GM12801 (cell line): ENCODE results near the gene ELP4.

Experiments used
- CTCF ChIP-seq: IDR thresholded peaks from one replicate; pipeline ENCODE4 v1.5.1; 2011; ENCODE audit warnings: control low read depth; ENCODE audit not compliant: insufficient read length; ENCODE audit errors: extremely low read depth

The ELP4 gene

DNA sequence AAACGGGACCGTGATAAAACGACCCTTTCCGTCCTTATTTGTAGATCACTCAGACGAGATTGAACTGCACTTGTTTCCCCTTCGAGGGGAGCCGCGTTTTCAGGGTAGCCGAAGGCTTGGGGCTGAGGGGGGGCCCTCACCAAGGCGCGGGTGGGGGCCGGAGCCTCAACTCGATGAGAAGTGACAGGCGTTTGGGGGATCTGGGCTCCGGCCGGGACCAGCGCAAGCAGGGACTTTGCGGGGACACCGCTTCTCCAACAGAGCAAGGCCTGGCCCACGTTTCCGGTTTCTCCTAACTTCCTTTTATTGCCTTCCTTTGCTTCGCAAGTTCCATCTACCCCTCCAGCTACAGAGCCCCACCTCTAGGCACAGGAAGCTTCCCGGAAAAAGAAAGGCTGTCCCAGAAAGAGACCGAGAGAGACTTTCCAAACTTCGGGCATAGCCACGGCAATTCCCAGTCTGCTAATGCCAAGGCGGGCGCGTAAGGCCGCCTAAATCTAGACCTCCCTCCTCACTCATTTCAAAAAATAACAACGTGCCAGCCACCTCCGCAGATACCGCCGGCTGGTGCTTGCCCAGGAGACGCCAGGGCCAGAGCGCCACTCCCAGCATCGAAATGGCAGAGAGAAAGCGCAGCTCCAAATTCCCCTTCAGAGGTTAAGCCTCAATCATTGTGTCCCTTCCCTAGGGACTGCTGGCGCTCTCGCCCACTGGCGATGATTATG, 294.9 kb downstream of the ELP4 start:
- TF ChIP-seq CTCF: no peak

DNA sequence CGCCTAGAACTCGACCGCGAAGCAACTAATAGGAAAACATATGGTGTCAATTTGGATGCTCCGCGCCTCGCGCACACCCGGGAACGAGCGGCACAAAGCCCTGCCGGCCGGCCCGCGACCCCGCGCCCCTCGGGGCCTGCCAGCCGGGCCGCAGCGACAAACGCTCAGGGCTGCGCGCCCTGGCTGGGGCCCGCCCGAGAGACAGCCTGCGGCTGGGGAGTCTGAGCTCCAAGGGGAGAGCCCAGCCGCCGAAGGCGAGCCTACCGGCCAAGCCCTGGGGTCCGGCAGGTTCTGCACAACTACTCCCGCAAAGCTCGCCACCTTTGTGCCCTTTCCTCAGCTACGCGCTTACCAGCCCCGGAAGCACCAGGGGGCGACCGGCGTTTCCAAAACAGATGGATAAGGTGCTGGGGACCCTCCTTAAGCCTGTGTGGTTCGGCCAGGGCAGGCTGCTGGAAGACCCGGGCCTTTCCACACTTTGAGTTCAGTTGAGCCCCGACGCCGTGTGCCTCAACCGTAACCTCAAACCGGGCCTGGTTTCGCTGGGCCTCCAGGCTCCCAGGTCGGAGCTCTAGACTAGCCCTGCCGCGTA, 295.6 kb downstream of the ELP4 start:
- TF ChIP-seq CTCF: no peak

- no peak for TF ChIP-seq CTCF
Measured at GRCh38 chr11:31805629-31806185, 296.1 kb downstream of the ELP4 start.

- no peak for TF ChIP-seq CTCF
Measured at GRCh38 chr11:31806186-31806927, 296.8 kb downstream of the ELP4 start.

DNA sequence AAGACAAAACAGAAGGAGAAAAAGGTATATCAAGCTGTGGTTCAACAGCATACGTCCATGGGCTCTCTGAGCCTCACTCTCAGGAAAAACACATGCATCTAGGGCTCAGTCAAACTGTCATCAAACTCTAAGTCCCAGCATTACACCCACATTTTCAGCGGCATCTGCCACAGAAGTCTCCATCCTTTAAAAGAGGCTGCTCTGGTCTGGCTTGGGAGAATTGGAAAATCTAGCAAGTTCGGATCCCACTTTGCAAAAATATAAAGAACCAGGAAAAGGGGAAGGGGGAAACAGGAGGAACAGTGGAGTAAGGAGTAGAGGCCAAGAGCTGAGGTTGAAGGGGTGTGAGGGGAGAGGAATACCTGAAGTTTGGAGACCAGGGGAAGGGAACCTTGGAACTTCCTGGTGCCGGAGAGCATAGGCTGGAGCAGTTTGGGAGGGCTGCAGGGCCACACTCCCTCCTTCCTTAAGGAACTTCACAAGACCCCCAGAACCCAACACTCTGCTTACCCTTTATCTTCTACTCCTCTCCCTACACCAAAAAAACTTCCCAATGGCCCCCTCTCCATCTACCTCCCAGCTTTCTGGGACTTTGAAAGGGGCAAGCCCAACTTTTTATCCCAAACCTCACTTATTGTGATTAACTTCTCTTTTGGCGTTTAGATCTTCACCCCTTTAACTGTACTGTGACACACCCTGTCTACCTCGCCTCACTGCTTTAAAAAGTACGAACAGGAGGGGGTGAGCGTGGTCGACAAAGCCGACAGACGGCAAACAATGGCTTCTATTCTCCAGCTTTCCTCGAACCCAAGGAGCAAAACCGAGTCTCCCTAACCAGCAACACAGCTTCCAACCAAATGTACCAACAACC, 297.6 kb downstream of the ELP4 start:
- no peak for TF ChIP-seq CTCF

DNA sequence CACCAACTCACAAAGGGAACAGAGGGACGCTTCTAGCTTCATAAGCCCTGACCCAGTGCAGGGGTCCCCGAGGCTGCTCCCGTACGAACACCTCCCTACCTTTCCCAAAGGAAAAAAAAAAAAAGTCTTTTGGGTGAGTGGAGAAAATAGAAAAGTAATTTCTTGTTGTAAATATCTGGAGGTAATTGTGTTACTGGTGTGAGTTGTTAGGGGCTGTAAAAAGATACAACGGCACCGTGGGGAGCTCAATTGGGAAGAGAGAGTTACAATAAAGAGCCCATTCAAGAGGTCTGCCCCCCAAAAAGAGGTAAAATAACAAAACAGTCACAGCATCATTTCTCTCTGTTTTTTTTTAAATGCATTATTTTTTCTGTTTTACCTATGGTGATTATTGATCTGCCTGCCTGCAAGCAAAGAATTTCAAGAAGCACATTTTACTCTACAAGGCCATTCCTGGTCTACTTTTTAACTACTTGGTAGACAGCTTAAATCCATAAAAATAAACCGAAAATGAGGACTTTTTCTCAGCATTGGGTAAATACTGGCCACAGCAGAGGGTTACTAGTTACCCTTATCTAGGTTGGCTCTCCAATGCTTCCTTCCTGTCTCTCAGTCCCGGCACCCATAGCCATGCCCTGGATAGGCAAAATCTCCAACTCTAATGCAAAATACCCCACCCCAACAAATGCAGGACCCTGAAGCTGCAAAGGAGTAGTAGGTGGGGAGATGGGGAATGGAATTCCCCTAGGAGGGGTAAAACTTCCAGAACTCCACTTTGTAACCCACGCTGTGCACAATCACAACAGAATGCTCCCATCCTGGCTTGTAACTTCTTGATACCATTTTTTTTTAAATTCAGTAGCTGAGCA, 298.5 kb downstream of the ELP4 start:
- no peak for TF ChIP-seq CTCF
